IMR-90 (cell line): Measurements from ENCODE around the gene FAM81A. TPM values are rescaled to one million over a fixed set of nuclear protein-coding genes. Genes with fewer than 3 reads are reported as not detected.

Source experiments
- ATAC-seq: fragments of 200-7000 bp; cut with Tn5 transposase; 2 replicates; pipeline ENCODE4 v1.9.1; 2020; ENCODE audit warnings: low read depth, mild to moderate bottlenecking, moderate library complexity
- BruUV-seq: library from RNA; stranded (reverse); fragments of 400-500 nt; replicated peaks from 2 replicates; lab custom pipeline; 2021; lab: Mats Ljungman, UMichigan
- CTCF ChIA-PET: fragments of 300-600 bp; formaldehyde crosslinking; extraction: SDS; loops from one replicate; lab custom pipeline; 2021; ENCODE audit warnings: antibody characterized with exemption; lab: Yijun Ruan, JAX
- POLR2A ChIA-PET: fragments of 300-600 bp; sonication (Branson Sonifier 250); formaldehyde crosslinking; loops from one replicate; lab custom pipeline; 2022; ENCODE audit warnings: antibody characterized with exemption; ENCODE audit not compliant: unreplicated experiment; lab: Charles Lee
- DNase-seq: peaks from one replicate; pipeline ENCODE4 v3.0.0; 2013
- H2AFZ ChIP-seq: replicated peaks from 2 replicates; pipeline ENCODE3; 2013; ENCODE audit warnings: low read length, mild to moderate bottlenecking; ENCODE audit not compliant: poor library complexity
- H2AK5ac ChIP-seq: 2 replicates; pipeline ENCODE4 v1.6.1; 2013; ENCODE audit warnings: low read depth, low read length, inconsistent platforms
- H2AK9ac ChIP-seq: replicated peaks from 2 replicates; pipeline ENCODE3; 2013; ENCODE audit warnings: mild to moderate bottlenecking, low read depth, low read length, moderate library complexity; ENCODE audit not compliant: poor library complexity
- H2BK120ac ChIP-seq: 2 replicates; pipeline ENCODE4 v1.6.1; 2013; ENCODE audit warnings: low read depth, low read length, inconsistent platforms
- H2BK15ac ChIP-seq: 3 replicates; pipeline ENCODE4 v1.6.1; 2013; ENCODE audit warnings: low read depth, low read length, inconsistent platforms
- H2BK20ac ChIP-seq: 2 replicates; pipeline ENCODE4 v1.6.1; 2013; ENCODE audit warnings: low read depth, mild to moderate bottlenecking, inconsistent platforms, low read length, moderate library complexity
- H2BK5ac ChIP-seq: 2 replicates; pipeline ENCODE4 v1.6.1; 2013; ENCODE audit warnings: mild to moderate bottlenecking, low read depth, low read length, inconsistent platforms; ENCODE audit not compliant: poor library complexity, severe bottlenecking
- H3K14ac ChIP-seq: replicated peaks from 2 replicates; pipeline ENCODE4 v1.6.1; 2013; ENCODE audit warnings: low read depth, low read length, inconsistent platforms
- H3K18ac ChIP-seq: 2 replicates; pipeline ENCODE4 v1.6.1; 2013; ENCODE audit warnings: low read depth, low read length, control low read depth
- H3K23ac ChIP-seq: 2 replicates; pipeline ENCODE4 v1.6.1; 2013; ENCODE audit warnings: low read depth, low read length, inconsistent platforms
- H3K27ac ChIP-seq: 2 replicates; pipeline ENCODE4 v1.5.1; 2013; ENCODE audit warnings: mild to moderate bottlenecking, control low read depth, low read length; ENCODE audit not compliant: insufficient read depth
- H3K27me3 ChIP-seq: 2 replicates; pipeline ENCODE4 v1.6.1; 2013; ENCODE audit warnings: low read length; ENCODE audit not compliant: control insufficient read depth, insufficient read depth
- H3K36me3 ChIP-seq: 2 replicates; pipeline ENCODE4 v1.6.1; 2013; ENCODE audit warnings: low read length, mixed read lengths; ENCODE audit not compliant: control insufficient read depth, insufficient read depth
- H3K4ac ChIP-seq: 2 replicates; pipeline ENCODE4 v1.6.1; 2013; ENCODE audit warnings: low read depth, low read length, inconsistent platforms
- H3K4me1 ChIP-seq: 2 replicates; pipeline ENCODE4 v1.6.1; 2013; ENCODE audit warnings: low read length, mixed read lengths; ENCODE audit not compliant: control insufficient read depth, insufficient read depth
- H3K4me2 ChIP-seq: 2 replicates; pipeline ENCODE4 v1.6.1; 2013; ENCODE audit warnings: low read depth, mild to moderate bottlenecking, control low read depth, low read length, moderate library complexity
- H3K4me3 ChIP-seq: 2 replicates; pipeline ENCODE4 v1.5.1; 2013; ENCODE audit warnings: low read depth, mild to moderate bottlenecking, control low read depth, low read length, moderate library complexity; ENCODE audit not compliant: insufficient read depth
- H3K56ac ChIP-seq: 2 replicates; pipeline ENCODE4 v1.6.1; 2013; ENCODE audit warnings: low read length, inconsistent platforms; ENCODE audit not compliant: insufficient read depth; ENCODE audit errors: extremely low read depth
- H3K79me1 ChIP-seq, 2 experiments: 2 replicates each; pipeline ENCODE4 v1.6.1; 2013; ENCODE audit warnings: low read length in 2 of 2, inconsistent platforms in 1 of 2, low read depth in 1 of 2
- H3K9ac ChIP-seq: 2 replicates; pipeline ENCODE4 v1.6.1; 2013; ENCODE audit warnings: low read depth, low read length, control low read depth
- H3K9me1 ChIP-seq: 2 replicates; pipeline ENCODE4 v1.6.1; 2013; ENCODE audit warnings: low read length, inconsistent platforms; ENCODE audit not compliant: insufficient read depth
- H3K9me3 ChIP-seq: 2 replicates; pipeline ENCODE4 v1.6.1; 2013; ENCODE audit warnings: low read length; ENCODE audit not compliant: control insufficient read depth, insufficient read depth
- H4K20me1 ChIP-seq: 2 replicates; pipeline ENCODE4 v1.6.1; 2013; ENCODE audit warnings: low read length, inconsistent platforms; ENCODE audit not compliant: insufficient read depth
- H4K5ac ChIP-seq: 2 replicates; pipeline ENCODE4 v1.6.1; 2013; ENCODE audit warnings: mild to moderate bottlenecking, low read depth, low read length, control low read depth
- H4K8ac ChIP-seq, 2 experiments: 2 replicates each; pipeline ENCODE4 v1.6.1; 2013; ENCODE audit warnings: low read depth in 2 of 2, low read length in 2 of 2, control low read depth in 1 of 2, inconsistent platforms in 1 of 2
- H4K91ac ChIP-seq: 2 replicates; pipeline ENCODE4 v1.6.1; 2013; ENCODE audit warnings: low read depth, low read length, inconsistent platforms; ENCODE audit not compliant: insufficient read depth
- BHLHE40 ChIP-seq: fragments of 150-350 bp; IDR thresholded peaks from 2 replicates; pipeline ENCODE4 v1.6.1; 2016; ENCODE audit warnings: mild to moderate bottlenecking, low read depth, low read length
- CHD1 ChIP-seq: IDR thresholded peaks from 2 replicates; pipeline ENCODE4 v1.6.1; 2012; ENCODE audit warnings: low read depth, low read length, improper control_type of control experiment
- FOS ChIP-seq: fragments of 150-350 bp; IDR thresholded peaks from 2 replicates; pipeline ENCODE4 v1.6.1; 2016; ENCODE audit warnings: low read depth, low read length
- MAFK ChIP-seq: IDR thresholded peaks from 2 replicates; pipeline ENCODE4 v1.6.1; 2012; ENCODE audit warnings: low read depth, low read length, improper control_type of control experiment
- MAZ ChIP-seq: IDR thresholded peaks from 2 replicates; pipeline ENCODE4 v1.6.1; 2012; ENCODE audit warnings: low read depth, mild to moderate bottlenecking, low read length, improper control_type of control experiment, moderate library complexity, borderline replicate concordance
- MXI1 ChIP-seq: IDR thresholded peaks from 2 replicates; pipeline ENCODE4 v1.6.1; 2012; ENCODE audit warnings: low read depth, mild to moderate bottlenecking, low read length, moderate library complexity, borderline replicate concordance
- NFE2L2 ChIP-seq: fragments of 150-350 bp; IDR thresholded peaks from 2 replicates; pipeline ENCODE4 v1.6.1; 2016; ENCODE audit warnings: low read depth, mild to moderate bottlenecking, low read length
- POLR2A ChIP-seq: IDR thresholded peaks from 2 replicates; pipeline ENCODE4 v1.6.1; 2012; ENCODE audit warnings: mild to moderate bottlenecking, low read depth, low read length
- RAD21 ChIP-seq: IDR thresholded peaks from 2 replicates; pipeline ENCODE4 v1.6.1; 2012; ENCODE audit warnings: low read length, improper control_type of control experiment
- RCOR1 ChIP-seq: IDR thresholded peaks from 2 replicates; pipeline ENCODE4 v1.6.1; 2012; ENCODE audit warnings: mild to moderate bottlenecking, low read length, improper control_type of control experiment; ENCODE audit not compliant: insufficient replicate concordance
- RFX5 ChIP-seq: IDR thresholded peaks from 2 replicates; pipeline ENCODE4 v1.8.0; 2012; ENCODE audit warnings: low read depth, mild to moderate bottlenecking, low read length, moderate library complexity
- SMC3 ChIP-seq: fragments of 150-350 bp; IDR thresholded peaks from 2 replicates; pipeline ENCODE4 v1.6.1; 2016; ENCODE audit warnings: low read depth, mild to moderate bottlenecking, antibody characterized with exemption, low read length, moderate library complexity
- WGBS, 2 experiments: methylation state at CpG; one replicate each; pipeline versions ENCODE4 v1.1.5 to v1.1.7; 2013; ENCODE audit warnings: missing lambda C conversion rate in 2 of 2; ENCODE audit not compliant: insufficient read length in 1 of 2; ENCODE audit errors: extremely low coverage in 2 of 2; 5-methylcytosine and 5-hydroxymethylcytosine counted together
- dilution Hi-C: fragments of 300-500 bp; cut with HindIII; formaldehyde crosslinking; loops from one replicate; pipeline ENCODE4 v1.14.3; 2018; ENCODE audit warnings: low sequenced_read_pairs; ENCODE audit not compliant: unreplicated experiment
- in situ Hi-C: fragments of 300-500 bp; cut with MboI; formaldehyde crosslinking; loops from 3 replicates; pipeline ENCODE4 v1.14.3; 2019; ENCODE audit warnings: low sequenced_read_pairs, inconsistent platforms, mixed read lengths
- intact Hi-C: fragments of 100-400 bp; cut with micrococcal nuclease; formaldehyde crosslinking; loops from 2 replicates; pipeline ENCODE4 v1.10.0; 2022
- polyA plus RNA-seq, 3 experiments: library from polyadenylated mRNA; depleted of rRNA; stranded (reverse); fragments of >200 nt; gene quantifications; 2 replicates each; pipeline ENCODE4 v1.2.3, GENCODE V29; 2012; ENCODE audit warnings: low replicate concordance in 1 of 3
- total RNA-seq: library from RNA; depleted of rRNA; stranded (reverse); fragments of >200 nt; gene quantifications from 2 replicates; pipeline ENCODE4 v1.2.3, GENCODE V29; 2012
- TF ChIP-seq, protein P1 (sequence below): fragments of 150-350 bp; IDR thresholded peaks from 2 replicates; pipeline ENCODE4 v1.6.1; 2017; ENCODE audit warnings: mild to moderate bottlenecking, antibody characterized with exemption, low read length, low read depth

FAM81A gene
- total and polyA plus RNA-seq, 2 of the 4 experiments (the other 2 are of a cell fraction): not detected

DNA sequence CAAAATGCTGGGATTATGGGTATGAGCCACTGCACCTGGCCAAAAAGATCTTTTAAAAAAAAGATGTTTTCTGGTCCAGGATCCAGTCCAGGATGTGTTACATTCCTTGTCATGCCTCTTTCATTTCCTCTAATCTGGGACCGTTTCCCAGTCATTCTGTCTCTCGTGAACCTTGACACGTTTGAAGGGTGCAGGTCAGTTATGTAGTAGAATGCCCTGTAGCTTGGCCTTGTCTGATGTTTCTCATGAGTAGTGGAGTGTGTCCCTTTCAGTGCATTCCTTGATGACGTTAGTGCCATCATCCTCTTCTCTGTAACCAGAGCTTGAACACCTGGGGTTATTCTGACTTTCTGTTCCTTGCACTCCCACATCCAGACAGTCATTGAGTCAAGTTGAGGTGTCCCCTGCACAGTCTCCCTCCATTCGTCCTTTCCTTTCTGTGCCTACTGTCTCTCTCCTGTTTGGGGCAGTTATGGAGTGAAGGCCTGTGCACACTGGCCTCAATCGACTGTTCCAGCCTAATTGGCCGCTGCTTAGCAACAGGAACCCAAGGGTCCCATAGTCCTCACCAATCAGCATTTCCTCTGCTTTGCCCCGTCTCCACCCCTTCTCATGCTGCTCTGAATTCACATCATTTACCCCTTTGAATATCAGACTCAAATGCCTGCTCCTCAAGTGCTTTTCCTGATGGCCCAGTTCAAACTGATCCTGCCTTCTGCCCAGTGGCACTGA is 5.5 kb downstream of the FAM81A start:
- ATAC-seq: no peak
- CTCF ChIA-PET: no interaction called here

More for the DNA sequence above, 5.5 kb downstream of the FAM81A start:
- no peak overlapping the region for H2BK15ac ChIP-seq
- in situ Hi-C loops: no loop called here
- TF ChIP-seq RAD21: no peak
- TF ChIP-seq POLR2A: no peak
- TF ChIP-seq BHLHE40: no peak
- no peak for TF ChIP-seq MAFK
- no peak for TF ChIP-seq RFX5
- TF ChIP-seq SMC3: no peak
- no peak for TF ChIP-seq NFE2L2
- no peak for TF ChIP-seq MXI1
- TF ChIP-seq CHD1: no peak
- TF ChIP-seq, protein P1, sequence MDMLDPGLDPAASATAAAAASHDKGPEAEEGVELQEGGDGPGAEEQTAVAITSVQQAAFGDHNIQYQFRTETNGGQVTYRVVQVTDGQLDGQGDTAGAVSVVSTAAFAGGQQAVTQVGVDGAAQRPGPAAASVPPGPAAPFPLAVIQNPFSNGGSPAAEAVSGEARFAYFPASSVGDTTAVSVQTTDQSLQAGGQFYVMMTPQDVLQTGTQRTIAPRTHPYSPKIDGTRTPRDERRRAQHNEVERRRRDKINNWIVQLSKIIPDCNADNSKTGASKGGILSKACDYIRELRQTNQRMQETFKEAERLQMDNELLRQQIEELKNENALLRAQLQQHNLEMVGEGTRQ: no peak
- TF ChIP-seq MAZ: no peak
- TF ChIP-seq FOS: no peak
- TF ChIP-seq RCOR1: no peak
- no peak overlapping the region for H2AFZ ChIP-seq
- no peak overlapping the region for H4K91ac ChIP-seq
- 71% methylated on average over 1 of the region's 8 CpGs; no CpG with 5 or more reads in 1 of the 2 experiments for WGBS, 2 experiments
- no peaks in the 10 kb centered on the region for H3K4me1 ChIP-seq
- no peaks in the 10 kb centered on the region for H3K79me1 ChIP-seq
- H3K9me3 ChIP-seq: no peaks in the 10 kb centered on the region
- no peak overlapping the region for H3K4ac ChIP-seq
- no peak overlapping the region for H3K18ac ChIP-seq
- no peak overlapping the region for H4K8ac ChIP-seq
- no peak overlapping the region for H2BK20ac ChIP-seq
- H3K56ac ChIP-seq: no peak overlapping the region
- POLR2A ChIA-PET: no interaction called here
- H2BK5ac ChIP-seq: no peak overlapping the region
- H3K4me2 ChIP-seq: no peak overlapping the region
- peaks cover 38% of the 10 kb centered on the region for H3K27me3 ChIP-seq
- no peaks in the 10 kb centered on the region for H3K36me3 ChIP-seq
- no peak overlapping the region for H3K27ac ChIP-seq
- no peak overlapping the region for H3K9ac ChIP-seq
- no peak overlapping the region for H4K5ac ChIP-seq
- peaks cover 10% of the 10 kb centered on the region; the same call in 1 of the 2 replicates for H3K9me1 ChIP-seq
- H3K4me3 ChIP-seq: no peak overlapping the region
- no peaks in the 10 kb centered on the region for H4K20me1 ChIP-seq
- H2AK5ac ChIP-seq: no peak overlapping the region
- peak overlapping the region; percentile 11 for H2AK9ac ChIP-seq
- BruUV-seq: no TSS peak
- no peak overlapping the region for H3K14ac ChIP-seq
- H2BK120ac ChIP-seq: no peak overlapping the region
- intact Hi-C loops: no loop called here
- dilution Hi-C loops: no loop called here
- H3K23ac ChIP-seq: no peak overlapping the region
- no peak for DNase-seq
